Left ventricle myocardium inferior (tissue), 1 donor: ENCODE data around the gene SERPINB10. TPM values are rescaled to one million over a fixed set of nuclear protein-coding genes. Genes with fewer than 3 reads are reported as not detected.
"Not testable (repeated sequence)": the region's sequence is repeated elsewhere in the genome, so short reads cannot be mapped to it uniquely, and the experiment has no call there.

Experiments used
- DNase-seq: peaks from one replicate; pipeline ENCODE4 v3.0.0-alpha.2; 2020
- H3K27ac ChIP-seq: fragments of 200-600 bp; replicated peaks from 2 replicates; pipeline ENCODE4 v1.8.0; 2021
- H3K27me3 ChIP-seq: fragments of 200-600 bp; 2 replicates; pipeline ENCODE4 v1.8.0; 2021; ENCODE audit warnings: low read depth
- H3K36me3 ChIP-seq: fragments of 200-600 bp; 2 replicates; pipeline ENCODE4 v1.8.0; 2021
- H3K4me1 ChIP-seq: fragments of 200-600 bp; 2 replicates; pipeline ENCODE4 v1.8.0; 2021
- H3K4me3 ChIP-seq: fragments of 200-600 bp; 2 replicates; pipeline ENCODE4 v1.8.0; 2021; ENCODE audit warnings: mild to moderate bottlenecking, moderate library complexity
- H3K9me3 ChIP-seq: fragments of 200-600 bp; replicated peaks from 2 replicates; pipeline ENCODE4 v1.8.0; 2021
- intact Hi-C: fragments of 100-400 bp; cut with micrococcal nuclease; formaldehyde crosslinking; loops from one replicate; pipeline ENCODE4 v1.11.0; 2022
- total RNA-seq: library from RNA; stranded (reverse); fragmentation: NEBNext Ultra II Directional; extraction: Animal tissue kit (Norgen Biotek cat#: 25700); gene quantifications from one replicate; pipeline ENCODE4 v1.2.1, GENCODE V29; 2021
- TF ChIP-seq, protein P1 (sequence below): fragments of 200-600 bp; IDR thresholded peaks from 2 replicates; pipeline ENCODE4 v1.8.0; 2021; ENCODE audit warnings: antibody characterized with exemption, mild to moderate bottlenecking, borderline replicate concordance
- donor health status: DM: no; HTN: yes; CAD: no; lungs with severe emphysema.

Gene SERPINB10
- total RNA-seq, 1 donor from 2014 or later: not detected

DNA sequence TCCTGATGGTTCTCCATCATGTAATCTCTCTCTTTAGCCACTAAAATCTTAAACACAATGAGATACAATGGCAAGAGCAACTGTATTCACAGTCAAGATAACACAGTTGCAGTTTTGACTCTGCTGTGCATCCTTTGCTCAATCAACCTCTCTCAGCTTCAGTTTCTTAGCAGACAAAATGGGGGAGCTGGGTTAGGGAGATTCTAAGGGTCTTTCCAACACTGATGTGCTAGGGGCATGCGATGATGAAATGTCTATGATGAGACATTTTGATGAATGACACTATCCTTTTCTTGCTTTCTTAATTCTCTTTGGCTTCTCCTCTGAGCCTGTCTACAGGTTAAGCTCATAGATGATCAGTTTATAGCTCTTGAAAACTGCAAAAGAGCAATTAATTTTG, 1.1 kb downstream of the SERPINB10 start:
- Histone ChIP-seq H3K27ac (no peak overlapping the region), H3K9me3 (no peaks in the 10 kb centered on the region), H3K4me3 (no peak overlapping the region), H3K4me1 (no peaks in the 10 kb centered on the region), H3K27me3 (no peaks in the 10 kb centered on the region), H3K36me3 (no peaks in the 10 kb centered on the region)
- TF ChIP-seq, protein P1, sequence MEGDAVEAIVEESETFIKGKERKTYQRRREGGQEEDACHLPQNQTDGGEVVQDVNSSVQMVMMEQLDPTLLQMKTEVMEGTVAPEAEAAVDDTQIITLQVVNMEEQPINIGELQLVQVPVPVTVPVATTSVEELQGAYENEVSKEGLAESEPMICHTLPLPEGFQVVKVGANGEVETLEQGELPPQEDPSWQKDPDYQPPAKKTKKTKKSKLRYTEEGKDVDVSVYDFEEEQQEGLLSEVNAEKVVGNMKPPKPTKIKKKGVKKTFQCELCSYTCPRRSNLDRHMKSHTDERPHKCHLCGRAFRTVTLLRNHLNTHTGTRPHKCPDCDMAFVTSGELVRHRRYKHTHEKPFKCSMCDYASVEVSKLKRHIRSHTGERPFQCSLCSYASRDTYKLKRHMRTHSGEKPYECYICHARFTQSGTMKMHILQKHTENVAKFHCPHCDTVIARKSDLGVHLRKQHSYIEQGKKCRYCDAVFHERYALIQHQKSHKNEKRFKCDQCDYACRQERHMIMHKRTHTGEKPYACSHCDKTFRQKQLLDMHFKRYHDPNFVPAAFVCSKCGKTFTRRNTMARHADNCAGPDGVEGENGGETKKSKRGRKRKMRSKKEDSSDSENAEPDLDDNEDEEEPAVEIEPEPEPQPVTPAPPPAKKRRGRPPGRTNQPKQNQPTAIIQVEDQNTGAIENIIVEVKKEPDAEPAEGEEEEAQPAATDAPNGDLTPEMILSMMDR: no peak
- DNase-seq: no peak
- intact Hi-C loops: no loop called here

DNA sequence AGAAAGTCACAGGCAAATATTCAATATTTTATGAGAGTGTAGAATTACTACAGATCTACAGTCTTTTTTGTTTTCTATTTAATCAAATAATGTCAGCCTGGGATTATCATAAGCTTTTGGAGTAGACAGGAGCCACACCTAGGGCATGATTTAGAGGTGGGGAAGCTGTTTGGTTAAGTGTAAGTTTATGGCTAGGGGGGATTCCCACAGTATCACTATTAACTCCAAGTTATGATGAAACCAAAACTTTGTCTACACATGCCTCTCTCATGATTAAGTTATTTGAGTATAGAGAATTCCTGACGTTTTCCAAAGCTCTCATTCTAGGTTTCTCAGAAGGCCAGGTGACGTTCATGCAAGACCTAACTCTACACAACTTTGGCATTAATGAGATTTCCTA, 2.1 kb downstream of the SERPINB10 start:
- Histone ChIP-seq H3K27ac (no peak overlapping the region), H3K4me3 (no peak overlapping the region), H3K4me1 (no peaks in the 10 kb centered on the region), H3K27me3 (no peaks in the 10 kb centered on the region), H3K36me3 (no peaks in the 10 kb centered on the region), H3K9me3 (no peaks in the 10 kb centered on the region)
- no peak for DNase-seq
- TF ChIP-seq, protein P1: no peak
- intact Hi-C loops: no loop called here

GRCh38 chr18:63917817-63918216, 10.1 kb downstream of the SERPINB10 start:
- intact Hi-C loops: no loop called here
- TF ChIP-seq, protein P1: no peak

DNA sequence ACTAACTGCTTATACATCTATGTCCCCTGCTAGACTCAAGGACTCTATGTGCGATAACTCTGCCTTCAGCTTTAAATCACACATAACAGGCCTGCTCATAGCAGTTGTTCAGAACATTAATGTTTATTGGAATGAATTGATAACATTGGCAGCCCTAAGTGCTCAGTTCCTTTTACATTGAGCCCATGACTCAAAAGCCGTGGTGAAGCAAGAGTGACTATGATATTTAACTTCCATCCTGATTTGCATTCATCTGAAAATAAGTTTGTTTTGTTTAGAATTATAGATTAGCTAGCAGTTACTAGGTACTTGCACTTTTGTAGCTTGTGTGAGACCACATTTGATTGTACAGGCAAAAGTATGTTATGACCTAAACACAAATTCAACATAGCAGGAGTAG, 14.3 kb downstream of the SERPINB10 start:
- no peak for DNase-seq
- no peak overlapping the region for H3K27ac ChIP-seq
- H3K4me1 ChIP-seq: no peaks in the 10 kb centered on the region
- TF ChIP-seq, protein P1: no peak
- H3K27me3 ChIP-seq: peaks cover 10% of the 10 kb centered on the region
- H3K36me3 ChIP-seq: no peaks in the 10 kb centered on the region
- H3K4me3 ChIP-seq: no peak overlapping the region
- intact Hi-C loops: no loop called here
- H3K9me3 ChIP-seq: no peaks in the 10 kb centered on the region

More at GRCh38 chr18:63917817-63918216, 10.1 kb downstream of the SERPINB10 start:
- H3K4me1 ChIP-seq: no peaks in the 10 kb centered on the region
- no peak for DNase-seq
- H3K27ac ChIP-seq: no peak overlapping the region
- H3K9me3 ChIP-seq: no peaks in the 10 kb centered on the region
- H3K4me3 ChIP-seq: no peak overlapping the region
- no peaks in the 10 kb centered on the region for H3K36me3 ChIP-seq
- H3K27me3 ChIP-seq: peaks cover 7% of the 10 kb centered on the region

DNA sequence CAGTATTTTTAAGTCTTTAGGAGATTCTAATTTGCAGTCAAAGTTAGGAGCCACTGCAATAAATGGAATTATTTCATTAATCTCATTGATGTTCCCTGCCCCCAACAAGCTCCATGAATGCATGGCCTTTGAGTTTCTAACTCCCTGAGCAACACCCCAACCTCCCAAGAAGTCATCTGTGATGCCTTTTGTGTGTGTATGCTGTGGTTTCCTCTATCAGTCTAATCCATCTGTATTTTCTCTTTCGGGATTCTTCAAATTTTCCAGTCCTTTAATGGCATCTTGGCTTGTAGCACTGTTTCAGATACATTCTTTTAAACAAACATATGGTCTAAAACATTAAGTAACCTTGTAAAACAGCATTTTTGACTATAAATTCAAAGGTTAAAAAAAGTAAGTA, 16.8 kb downstream of the SERPINB10 start:
- TF ChIP-seq, protein P1: no peak
- no peaks in the 10 kb centered on the region for H3K4me1 ChIP-seq
- intact Hi-C loops: no loop called here

GRCh38 chr18:63928331-63928730, 20.6 kb downstream of the SERPINB10 start:
- no peaks in the 10 kb centered on the region for H3K4me1 ChIP-seq
- intact Hi-C loops: no loop called here
- H3K4me3 ChIP-seq: no peak overlapping the region
- H3K27ac ChIP-seq: no peak overlapping the region
- H3K27me3 ChIP-seq: peaks cover 8% of the 10 kb centered on the region
- H3K36me3 ChIP-seq: no peaks in the 10 kb centered on the region
- no peaks in the 10 kb centered on the region for H3K9me3 ChIP-seq
- TF ChIP-seq, protein P1: no peak
- DNase-seq: no peak

More for the DNA sequence above, 16.8 kb downstream of the SERPINB10 start:
- no peaks in the 10 kb centered on the region for H3K9me3 ChIP-seq
- peaks cover 4% of the 10 kb centered on the region for H3K27me3 ChIP-seq
- no peaks in the 10 kb centered on the region for H3K36me3 ChIP-seq
- no peak for DNase-seq
- H3K4me3 ChIP-seq: no peak overlapping the region
- no peak overlapping the region for H3K27ac ChIP-seq

GRCh38 chr18:63929369-63929768, 21.6 kb downstream of the SERPINB10 start:
- H3K4me1 ChIP-seq, H3K36me3 ChIP-seq, H3K27me3 ChIP-seq, H3K27ac ChIP-seq, intact Hi-C loops, H3K9me3 ChIP-seq, H3K4me3 ChIP-seq, DNase-seq: not testable (repeated sequence)
